SK-N-MC (cell line): ENCODE results near the gene RLN2.
"Not testable (repeated sequence)": the region's sequence is repeated elsewhere in the genome, so short reads cannot be mapped to it uniquely, and the experiment has no call there.

Experiments
- EZH2 ChIP-seq: fragments of 200-600 bp; sonication (generic); IDR thresholded peaks from one replicate; pipeline ENCODE4 v1.6.1; 2017; ENCODE audit warnings: antibody characterized with exemption
- FOXP2 ChIP-seq: optimal IDR thresholded peaks from 2 replicates; pipeline ENCODE3; 2011; ENCODE audit warnings: mild to moderate bottlenecking, moderate library complexity; ENCODE audit not compliant: insufficient read depth; ENCODE audit errors: extremely low read length, control extremely low read depth
- POLR2AphosphoS5 ChIP-seq: IDR thresholded peaks from 2 replicates; pipeline ENCODE4 v1.6.1; 2012; ENCODE audit warnings: mild to moderate bottlenecking, low read depth, low read length, borderline replicate concordance

DNA sequence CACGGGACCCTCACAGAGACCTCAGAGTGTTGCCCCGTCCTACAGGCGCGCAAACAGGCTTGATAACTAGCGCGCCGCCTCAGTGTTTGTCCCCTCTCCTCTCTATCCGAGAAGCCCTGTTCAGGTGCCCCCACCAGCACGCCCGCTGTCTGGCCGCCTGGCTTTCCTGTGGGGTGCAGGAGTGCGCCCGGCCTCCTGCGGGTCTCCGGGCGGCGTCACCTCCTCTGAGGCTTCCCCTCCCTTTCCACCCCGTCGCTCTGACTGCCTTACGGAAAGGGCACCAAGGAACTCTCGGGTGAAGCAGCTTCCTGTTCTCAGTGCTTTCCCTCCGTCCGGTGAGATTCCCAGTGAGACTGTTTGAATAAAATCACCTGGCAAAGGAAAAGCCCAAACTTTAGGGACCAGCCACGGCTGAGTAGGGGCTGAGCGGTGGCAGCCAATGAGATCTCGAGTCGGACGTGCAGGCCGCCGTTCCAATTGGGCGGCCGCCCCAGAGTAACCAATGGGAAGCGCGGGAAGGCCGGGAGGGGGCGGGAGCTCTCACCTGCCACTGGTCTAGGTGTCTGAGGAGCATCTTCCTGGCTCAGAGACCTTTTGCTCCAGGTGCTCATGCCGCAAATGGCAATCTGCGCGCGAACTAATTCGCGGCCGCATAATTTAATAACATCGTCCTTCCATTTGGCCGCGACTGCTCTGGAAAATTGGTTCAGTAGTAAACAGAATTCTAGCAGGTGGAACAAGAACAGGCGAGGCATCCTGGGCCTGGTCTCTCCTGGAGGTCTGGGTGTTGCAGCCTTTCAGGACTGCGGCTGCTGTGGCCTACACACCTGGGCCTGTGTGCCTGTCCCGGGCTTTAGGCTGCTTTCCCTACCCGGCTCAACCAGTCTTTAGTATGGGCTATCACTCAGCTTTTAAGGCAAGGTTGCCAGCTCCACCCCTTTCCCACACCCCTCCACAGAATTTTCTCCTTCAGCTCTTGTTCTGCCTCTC, 34.8 kb upstream of the RLN2 start, which contains the start of gene RLN1:
- TF ChIP-seq EZH2, POLR2AphosphoS5, FOXP2: not testable (repeated sequence)
